GM12872 (cell line): ENCODE results near the gene PCDHGB4.
A peak's percentile ranks its signal among the peaks of the same experiment; 100 is the strongest.

Experiments used
- TF ChIP-seq, protein P1 (sequence below): IDR thresholded peaks from 3 replicates; pipeline ENCODE4 v1.5.1; 2011; ENCODE audit warnings: low read depth, mild to moderate bottlenecking, low read length, moderate library complexity; ENCODE audit not compliant: insufficient read depth

Gene PCDHGB4

DNA sequence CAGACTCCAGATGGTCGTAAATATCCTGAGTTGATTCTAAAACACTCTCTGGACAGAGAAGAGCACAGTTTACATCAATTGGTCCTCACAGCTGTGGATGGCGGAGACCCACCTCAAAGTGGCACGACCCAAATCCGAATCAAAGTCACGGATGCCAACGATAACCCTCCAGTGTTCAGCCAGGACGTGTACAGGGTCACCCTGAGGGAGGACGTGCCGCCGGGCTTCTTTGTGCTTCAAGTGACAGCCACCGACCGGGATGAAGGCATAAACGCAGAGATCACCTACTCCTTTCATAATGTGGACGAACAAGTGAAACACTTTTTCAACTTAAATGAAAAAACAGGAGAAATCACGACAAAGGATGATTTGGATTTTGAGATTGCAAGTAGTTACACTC is 26.8 kb upstream of the PCDHGB4 start:
- TF ChIP-seq, protein P1, sequence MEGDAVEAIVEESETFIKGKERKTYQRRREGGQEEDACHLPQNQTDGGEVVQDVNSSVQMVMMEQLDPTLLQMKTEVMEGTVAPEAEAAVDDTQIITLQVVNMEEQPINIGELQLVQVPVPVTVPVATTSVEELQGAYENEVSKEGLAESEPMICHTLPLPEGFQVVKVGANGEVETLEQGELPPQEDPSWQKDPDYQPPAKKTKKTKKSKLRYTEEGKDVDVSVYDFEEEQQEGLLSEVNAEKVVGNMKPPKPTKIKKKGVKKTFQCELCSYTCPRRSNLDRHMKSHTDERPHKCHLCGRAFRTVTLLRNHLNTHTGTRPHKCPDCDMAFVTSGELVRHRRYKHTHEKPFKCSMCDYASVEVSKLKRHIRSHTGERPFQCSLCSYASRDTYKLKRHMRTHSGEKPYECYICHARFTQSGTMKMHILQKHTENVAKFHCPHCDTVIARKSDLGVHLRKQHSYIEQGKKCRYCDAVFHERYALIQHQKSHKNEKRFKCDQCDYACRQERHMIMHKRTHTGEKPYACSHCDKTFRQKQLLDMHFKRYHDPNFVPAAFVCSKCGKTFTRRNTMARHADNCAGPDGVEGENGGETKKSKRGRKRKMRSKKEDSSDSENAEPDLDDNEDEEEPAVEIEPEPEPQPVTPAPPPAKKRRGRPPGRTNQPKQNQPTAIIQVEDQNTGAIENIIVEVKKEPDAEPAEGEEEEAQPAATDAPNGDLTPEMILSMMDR: no peak

- TF ChIP-seq, protein P1: no peak
These were observed 24.8 kb upstream of the PCDHGB4 start for GRCh38 chr5:141362719-141363118.

DNA sequence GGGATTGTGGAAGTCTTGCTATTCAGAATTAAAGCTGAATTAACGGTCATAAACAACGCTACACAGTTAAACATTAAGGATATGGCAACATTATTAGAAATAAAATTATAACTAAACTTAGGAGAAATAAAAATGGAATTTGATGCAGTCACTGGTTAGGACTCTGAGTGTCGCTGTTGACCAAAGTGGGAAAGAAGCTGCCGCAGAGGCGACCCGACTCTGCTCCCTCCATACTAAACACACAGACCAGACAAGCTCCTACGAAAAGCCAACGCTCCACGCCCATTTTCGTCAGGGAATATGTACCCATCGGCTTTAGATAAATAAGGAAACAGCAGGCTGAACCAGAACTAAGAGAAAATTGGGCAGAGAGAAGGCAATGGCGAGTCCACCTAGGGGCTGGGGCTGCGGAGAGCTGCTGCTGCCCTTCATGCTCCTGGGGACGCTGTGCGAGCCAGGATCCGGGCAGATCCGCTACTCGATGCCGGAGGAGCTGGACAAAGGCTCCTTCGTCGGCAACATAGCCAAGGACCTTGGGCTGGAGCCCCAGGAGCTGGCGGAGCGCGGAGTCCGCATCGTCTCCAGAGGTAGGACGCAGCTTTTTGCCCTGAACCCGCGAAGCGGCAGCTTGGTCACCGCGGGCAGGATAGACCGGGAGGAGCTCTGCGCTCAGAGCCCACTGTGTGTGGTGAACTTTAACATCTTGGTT is 23.4 kb upstream of the PCDHGB4 start, which contains the start of gene PCDHGA5:
Gene PCDHGA5 (plus strand): TSS at position 211 of the 709 bp plus-strand sequence. CDS start 169 bp downstream, at position 380.
- TF ChIP-seq, protein P1: no peak

GRCh38 chr5:141366016-141366896 is 21.2 kb upstream of the PCDHGB4 start:
- TF ChIP-seq, protein P1: no peak

DNA sequence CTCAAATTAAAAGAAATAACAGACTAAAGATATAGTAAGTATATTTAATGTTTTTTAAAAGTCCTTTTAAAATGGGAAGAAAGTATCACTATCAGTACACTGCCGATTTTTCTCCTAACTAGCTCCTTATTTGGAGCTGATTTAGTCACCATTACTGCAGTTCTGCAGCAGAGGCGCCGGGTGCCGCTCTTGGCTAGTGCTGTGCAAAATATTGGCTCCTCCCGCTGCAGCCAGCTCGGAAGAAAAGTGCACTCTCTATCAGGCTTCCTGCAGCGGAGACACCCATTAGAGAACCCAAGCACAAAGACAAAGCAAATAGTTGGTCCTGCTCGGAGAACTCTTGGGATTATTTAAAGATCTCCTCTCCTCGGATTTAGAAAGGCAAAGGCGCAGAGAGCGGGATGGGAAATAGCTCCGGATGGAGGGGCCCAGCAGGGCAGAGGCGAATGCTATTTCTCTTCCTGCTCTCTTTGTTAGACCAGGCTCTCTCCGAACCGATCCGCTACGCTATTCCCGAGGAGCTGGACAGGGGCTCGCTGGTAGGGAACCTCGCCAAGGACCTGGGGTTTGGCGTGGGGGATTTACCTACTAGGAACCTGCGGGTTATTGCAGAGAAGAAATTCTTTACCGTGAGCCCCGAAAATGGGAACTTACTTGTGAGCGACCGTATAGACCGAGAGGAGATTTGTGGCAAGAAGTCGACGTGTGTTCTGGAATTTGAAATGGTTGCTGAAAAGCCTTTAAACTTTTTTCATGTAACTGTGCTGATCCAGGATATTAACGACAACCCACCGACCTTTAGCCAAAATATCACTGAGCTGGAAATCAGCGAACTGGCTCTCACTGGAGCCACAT is 17.3 kb upstream of the PCDHGB4 start, which contains the start of gene PCDHGB3:
Gene PCDHGB3 (plus strand): TSS at position 249 of the 855 bp plus-strand sequence. CDS start 153 bp downstream, at position 402.
- TF ChIP-seq, protein P1: peak; percentile 72

- TF ChIP-seq, protein P1: no peak
These were observed 15.7 kb upstream of the PCDHGB4 start for GRCh38 chr5:141371572-141372475.
